Neural cell (in vitro differentiated cells): ENCODE measurements around the gene GLIPR1L2. TPM values are rescaled to one million over a fixed set of nuclear protein-coding genes. Genes with fewer than 3 reads are reported as not detected.

Experiments used
- H2AFZ ChIP-seq: fragments of 200-600, 300-800 bp; sonication (generic), shearing (Covaris generic); 2 replicates; pipeline ENCODE4 v1.6.0; 2014; ENCODE audit warnings: low read depth, mild to moderate bottlenecking, antibody characterized with exemption, low read length, moderate library complexity
- H3F3A ChIP-seq: fragments of 200-600 bp; shearing (Covaris generic); 2 replicates; pipeline ENCODE4 v1.6.1; 2016; ENCODE audit warnings: mild to moderate bottlenecking, moderate library complexity, mixed read lengths, antibody characterized with exemption, low read length; ENCODE audit not compliant: insufficient read depth, poor library complexity, severe bottlenecking
- H3K27ac ChIP-seq: fragments of 200-600, 300-800 bp; sonication (generic), shearing (Covaris generic); 2 replicates; pipeline ENCODE4 v1.5.1; 2014; ENCODE audit warnings: mild to moderate bottlenecking, low read length, moderate library complexity
- H3K27me3 ChIP-seq: fragments of 300-800, 200-600 bp; sonication (generic), shearing (Covaris generic); 2 replicates; pipeline ENCODE4 v1.6.0; 2014; ENCODE audit warnings: mild to moderate bottlenecking, low read depth, low read length, moderate library complexity; ENCODE audit not compliant: insufficient read depth
- H3K36me3 ChIP-seq: fragments of 300-800, 200-600 bp; sonication (generic), shearing (Covaris generic); 2 replicates; pipeline ENCODE4 v1.5.1; 2014; ENCODE audit warnings: mild to moderate bottlenecking, antibody characterized with exemption, low read length, moderate library complexity; ENCODE audit not compliant: insufficient read depth
- H3K4me2 ChIP-seq: fragments of 300-800, 200-600 bp; sonication (generic), shearing (Covaris generic); 2 replicates; pipeline ENCODE4 v1.6.0; 2014; ENCODE audit warnings: mild to moderate bottlenecking, low read length
- H3K4me3 ChIP-seq: fragments of 300-800, 200-600 bp; sonication (generic), shearing (Covaris generic); 2 replicates; pipeline ENCODE4 v1.5.1; 2014; ENCODE audit warnings: mild to moderate bottlenecking, low read length, moderate library complexity
- H3K79me2 ChIP-seq: fragments of 200-600 bp; shearing (Covaris generic); replicated peaks from 2 replicates; pipeline ENCODE4 v1.6.0; 2014; ENCODE audit warnings: mild to moderate bottlenecking, low read length, moderate library complexity; ENCODE audit not compliant: insufficient read depth
- H3K9ac ChIP-seq: fragments of 300-800, 200-600 bp; sonication (generic), shearing (Covaris generic); 2 replicates; pipeline ENCODE4 v1.6.1; 2016; ENCODE audit warnings: mild to moderate bottlenecking, low read length, mixed read lengths
- H3K9me2 ChIP-seq: fragments of 200-600 bp; shearing (Covaris generic); 2 replicates; pipeline ENCODE4 v1.6.1; 2016; ENCODE audit warnings: mild to moderate bottlenecking, low read length, mixed read lengths; ENCODE audit not compliant: insufficient read depth
- H3K9me3 ChIP-seq: fragments of 200-600, 300-800 bp; sonication (generic), shearing (Covaris generic); 2 replicates; pipeline ENCODE4 v1.6.1; 2016; ENCODE audit warnings: mild to moderate bottlenecking, mixed run types, low read length, moderate library complexity, mixed read lengths
- H4K20me1 ChIP-seq: fragments of 200-600 bp; shearing (Covaris generic); 2 replicates; pipeline ENCODE4 v1.6.1; 2016; ENCODE audit warnings: mild to moderate bottlenecking, mixed run types; ENCODE audit not compliant: insufficient read depth
- CTCF ChIP-seq: fragments of 450-650 bp; IDR thresholded peaks from 2 replicates; pipeline ENCODE4 v1.5.1; 2014; ENCODE audit warnings: antibody characterized with exemption, mild to moderate bottlenecking, moderate library complexity; ENCODE audit not compliant: poor library complexity, severe bottlenecking
- EP300 ChIP-seq: fragments of 450-650 bp; conservative IDR thresholded peaks from 2 replicates; pipeline ENCODE4 v1.6.1; 2014; ENCODE audit warnings: antibody characterized with exemption, mild to moderate bottlenecking, moderate library complexity; ENCODE audit not compliant: poor library complexity, severe bottlenecking
- EZH2 ChIP-seq: fragments of 200-600, 300-800 bp; shearing (Covaris generic), sonication (generic); IDR thresholded peaks from 2 replicates; pipeline ENCODE4 v1.6.1; 2014; ENCODE audit warnings: antibody characterized with exemption, low read length, borderline replicate concordance, mild to moderate bottlenecking; ENCODE audit not compliant: insufficient read depth, poor library complexity, severe bottlenecking
- MXI1 ChIP-seq: fragments of 450-650 bp; conservative IDR thresholded peaks from 2 replicates; pipeline ENCODE4 v1.6.1; 2014; ENCODE audit warnings: antibody characterized with exemption, mild to moderate bottlenecking; ENCODE audit not compliant: poor library complexity, severe bottlenecking
- POLR2AphosphoS5 ChIP-seq: IDR thresholded peaks from 2 replicates; pipeline ENCODE4 v1.6.1; 2012
- RAD21 ChIP-seq: fragments of 450-650 bp; conservative IDR thresholded peaks from 2 replicates; pipeline ENCODE4 v1.6.1; 2014; ENCODE audit warnings: antibody characterized with exemption, mild to moderate bottlenecking, moderate library complexity
- SMC3 ChIP-seq: fragments of 450-650 bp; conservative IDR thresholded peaks from 2 replicates; pipeline ENCODE4 v1.6.1; 2014; ENCODE audit warnings: antibody characterized with exemption, mild to moderate bottlenecking, moderate library complexity; ENCODE audit not compliant: poor library complexity
- TAF1 ChIP-seq: IDR thresholded peaks from 2 replicates; pipeline ENCODE4 v1.6.1; 2012; ENCODE audit warnings: low read depth
- polyA plus RNA-seq: library from polyadenylated mRNA; depleted of rRNA; stranded (reverse); fragments of >200 nt; gene quantifications from 2 replicates; pipeline ENCODE4 v1.2.3, GENCODE V29; 2014
- TF ChIP-seq, protein P1 (sequence below): IDR thresholded peaks from 2 replicates; pipeline ENCODE4 v1.6.1; 2012; ENCODE audit warnings: borderline replicate concordance

The GLIPR1L2 gene
- polyA plus RNA-seq, 1 donor from 2014 or later = 0.89 TPM

GRCh38 chr12:75474116-75474515 lies 83.2 kb downstream of the GLIPR1L2 start:
- no peak overlapping the region for H2AFZ ChIP-seq
- H3K9ac ChIP-seq = no peak overlapping the region
- no peak for TF ChIP-seq TAF1
- TF ChIP-seq POLR2AphosphoS5 = no peak
- TF ChIP-seq, protein P1, sequence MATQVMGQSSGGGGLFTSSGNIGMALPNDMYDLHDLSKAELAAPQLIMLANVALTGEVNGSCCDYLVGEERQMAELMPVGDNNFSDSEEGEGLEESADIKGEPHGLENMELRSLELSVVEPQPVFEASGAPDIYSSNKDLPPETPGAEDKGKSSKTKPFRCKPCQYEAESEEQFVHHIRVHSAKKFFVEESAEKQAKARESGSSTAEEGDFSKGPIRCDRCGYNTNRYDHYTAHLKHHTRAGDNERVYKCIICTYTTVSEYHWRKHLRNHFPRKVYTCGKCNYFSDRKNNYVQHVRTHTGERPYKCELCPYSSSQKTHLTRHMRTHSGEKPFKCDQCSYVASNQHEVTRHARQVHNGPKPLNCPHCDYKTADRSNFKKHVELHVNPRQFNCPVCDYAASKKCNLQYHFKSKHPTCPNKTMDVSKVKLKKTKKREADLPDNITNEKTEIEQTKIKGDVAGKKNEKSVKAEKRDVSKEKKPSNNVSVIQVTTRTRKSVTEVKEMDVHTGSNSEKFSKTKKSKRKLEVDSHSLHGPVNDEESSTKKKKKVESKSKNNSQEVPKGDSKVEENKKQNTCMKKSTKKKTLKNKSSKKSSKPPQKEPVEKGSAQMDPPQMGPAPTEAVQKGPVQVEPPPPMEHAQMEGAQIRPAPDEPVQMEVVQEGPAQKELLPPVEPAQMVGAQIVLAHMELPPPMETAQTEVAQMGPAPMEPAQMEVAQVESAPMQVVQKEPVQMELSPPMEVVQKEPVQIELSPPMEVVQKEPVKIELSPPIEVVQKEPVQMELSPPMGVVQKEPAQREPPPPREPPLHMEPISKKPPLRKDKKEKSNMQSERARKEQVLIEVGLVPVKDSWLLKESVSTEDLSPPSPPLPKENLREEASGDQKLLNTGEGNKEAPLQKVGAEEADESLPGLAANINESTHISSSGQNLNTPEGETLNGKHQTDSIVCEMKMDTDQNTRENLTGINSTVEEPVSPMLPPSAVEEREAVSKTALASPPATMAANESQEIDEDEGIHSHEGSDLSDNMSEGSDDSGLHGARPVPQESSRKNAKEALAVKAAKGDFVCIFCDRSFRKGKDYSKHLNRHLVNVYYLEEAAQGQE = no peak
- TF ChIP-seq CTCF = no peak
- no peak for TF ChIP-seq EP300
- no peak for TF ChIP-seq MXI1
- no peak for TF ChIP-seq EZH2
- no peak for TF ChIP-seq SMC3
- no peak for TF ChIP-seq RAD21
- H3F3A ChIP-seq = no peaks in the 10 kb centered on the region
- no peak overlapping the region for H3K27ac ChIP-seq
- H3K9me3 ChIP-seq = no peaks in the 10 kb centered on the region
- H3K27me3 ChIP-seq = no peaks in the 10 kb centered on the region
- no peak overlapping the region for H3K4me2 ChIP-seq
- H3K4me3 ChIP-seq = no peak overlapping the region
- H3K36me3 ChIP-seq = no peaks in the 10 kb centered on the region
- no peaks in the 10 kb centered on the region for H4K20me1 ChIP-seq
- H3K9me2 ChIP-seq = no peaks in the 10 kb centered on the region
- no peaks in the 10 kb centered on the region for H3K79me2 ChIP-seq

DNA sequence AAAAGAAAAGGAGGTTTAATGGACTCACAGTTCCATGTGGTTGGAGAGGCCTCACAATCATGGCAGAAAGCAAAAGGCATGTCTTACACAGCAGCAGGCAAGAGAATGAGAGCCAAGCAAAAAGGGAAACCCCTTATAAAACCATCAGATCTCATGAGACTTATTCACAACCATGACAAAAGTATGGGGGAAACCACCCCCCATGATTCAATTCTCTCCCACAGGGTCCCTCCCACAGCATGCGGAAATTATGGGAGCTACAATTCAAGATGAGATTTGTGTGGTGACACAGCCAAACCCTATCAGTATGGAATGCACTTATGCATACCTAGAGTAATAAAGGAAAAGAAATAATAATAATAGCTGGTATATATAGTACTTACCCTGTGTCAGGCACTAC lies 85.2 kb downstream of the GLIPR1L2 start:
- Histone ChIP-seq H3K9me2 (no peaks in the 10 kb centered on the region), H3F3A (no peaks in the 10 kb centered on the region), H3K4me2 (no peak overlapping the region), H3K79me2 (no peaks in the 10 kb centered on the region), H2AFZ (no peak overlapping the region), H3K9ac (no peak overlapping the region), H3K9me3 (no peaks in the 10 kb centered on the region), H3K36me3 (no peaks in the 10 kb centered on the region), H3K27ac (no peak overlapping the region), H3K27me3 (no peaks in the 10 kb centered on the region), H3K4me3 (no peak overlapping the region), H4K20me1 (no peaks in the 10 kb centered on the region)
- no peak for TF ChIP-seq SMC3
- TF ChIP-seq MXI1 = no peak
- TF ChIP-seq, protein P1 = no peak
- TF ChIP-seq CTCF = no peak
- TF ChIP-seq TAF1 = no peak
- no peak for TF ChIP-seq EZH2
- TF ChIP-seq RAD21 = no peak
- no peak for TF ChIP-seq POLR2AphosphoS5
- TF ChIP-seq EP300 = no peak
